Neural progenitor cell (in vitro differentiated cells): ENCODE measurements around the gene P3H3.

ENCODE experiments used
- CTCF ChIP-seq: fragments of 200-600 bp; sonication (generic); IDR thresholded peaks from 2 replicates; pipeline ENCODE4 v1.5.1; 2017; ENCODE audit warnings: antibody characterized with exemption, mild to moderate bottlenecking
- EZH2phosphoT487 ChIP-seq: fragments of 200-600 bp; sonication (generic); IDR thresholded peaks from 2 replicates; pipeline ENCODE4 v1.6.1; 2017; ENCODE audit warnings: antibody characterized with exemption

DNA sequence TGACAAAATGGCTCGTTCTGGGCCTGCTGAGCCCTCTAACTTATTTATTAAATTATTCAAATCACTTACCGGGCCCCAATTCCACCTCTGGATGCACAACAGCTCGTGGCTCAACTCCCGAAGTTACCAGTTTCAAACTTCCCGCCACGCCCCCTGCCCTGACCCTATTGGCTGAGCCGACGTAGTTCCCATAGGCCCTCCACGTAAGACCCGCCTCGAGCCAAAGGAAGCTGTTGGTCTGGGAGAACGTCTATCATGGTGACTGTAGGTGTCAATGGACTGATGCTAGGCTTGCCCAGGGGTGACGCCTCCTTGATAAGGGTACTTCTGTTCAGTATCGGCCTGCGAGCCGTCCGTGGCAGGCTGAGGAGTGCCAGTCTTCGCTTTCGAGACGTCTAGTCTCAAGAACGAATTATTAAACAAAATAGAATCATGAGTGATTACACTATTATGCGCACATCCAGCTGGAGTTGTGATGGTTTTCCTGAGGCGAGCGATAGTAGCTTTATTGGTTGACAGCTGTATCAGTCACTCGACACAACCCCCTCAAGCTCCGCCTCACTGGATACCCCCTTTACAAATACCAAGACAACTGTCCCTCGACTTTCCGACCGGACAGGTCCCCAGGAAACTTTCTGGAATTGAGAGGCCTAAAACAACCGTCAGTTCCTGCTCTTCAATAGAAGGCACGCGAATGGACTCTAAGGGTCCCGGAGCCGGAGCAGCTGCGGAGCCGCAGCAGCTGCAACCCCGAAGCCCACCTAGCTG is 23.1 kb downstream of the P3H3 start, which contains the start of gene CDCA3:
- TF ChIP-seq CTCF (no peak), EZH2phosphoT487 (no peak)
